HG03460 (cell line): ENCODE data around the gene RABL6.

ENCODE experiments used
- ATAC-seq: cut with Tn5 transposase; IDR thresholded peaks from one replicate; pipeline ENCODE4 v1.9.1; 2021; ENCODE audit not compliant: unreplicated experiment

The RABL6 gene

DNA sequence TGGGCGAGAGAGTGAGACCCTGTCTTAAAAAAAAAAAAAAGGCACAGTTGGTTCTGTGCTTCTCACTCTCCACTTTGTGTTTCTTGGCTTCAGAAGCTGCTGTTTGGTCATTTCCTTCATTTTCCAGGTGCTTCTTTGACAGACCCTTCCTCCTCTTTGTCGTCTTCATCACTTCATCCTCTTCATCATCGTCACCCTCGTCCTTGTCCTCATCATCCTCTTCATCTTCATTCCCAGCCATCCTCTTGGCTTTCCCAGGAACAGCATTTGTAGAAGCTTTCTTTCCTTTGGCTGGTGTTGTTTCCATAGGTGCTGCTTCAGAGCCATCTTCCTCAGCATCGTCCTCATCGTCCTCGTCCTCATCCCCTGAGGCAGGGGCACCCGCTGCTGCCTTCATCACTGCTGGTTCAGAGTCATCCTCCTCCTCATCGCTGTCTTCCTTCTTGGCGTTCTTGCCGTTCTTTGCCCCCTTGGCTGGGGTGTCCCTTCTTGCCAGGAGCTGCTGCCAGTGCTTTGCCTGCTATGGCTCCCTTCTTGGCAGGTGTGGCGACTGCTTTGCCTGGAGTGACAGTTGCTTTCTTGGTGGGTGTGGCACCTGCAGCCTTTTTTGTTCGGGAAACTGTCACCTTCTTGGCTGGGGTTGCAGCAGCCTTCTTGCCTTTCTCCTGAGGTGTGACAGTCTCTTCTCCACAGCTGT is 7.1 kb downstream of the RABL6 start:
- ATAC-seq = no peak

DNA sequence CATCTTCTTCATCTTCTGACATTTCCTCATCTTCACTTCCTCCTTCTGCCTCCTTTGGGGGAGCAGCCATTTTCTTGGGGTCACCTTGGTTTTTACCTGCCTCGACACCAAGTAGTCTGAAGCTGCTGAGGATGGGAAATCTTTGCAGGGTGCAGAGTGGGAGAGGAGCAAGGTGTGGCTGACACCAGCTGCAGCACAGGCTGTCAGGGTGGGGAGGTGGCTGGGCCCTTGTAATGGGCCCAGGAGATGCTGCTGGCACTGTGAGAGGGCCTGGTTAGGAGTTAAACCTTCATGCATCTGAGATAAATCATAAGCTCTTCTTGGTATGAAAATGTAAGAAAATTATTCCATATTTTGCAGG is 7.7 kb downstream of the RABL6 start:
- no peak for ATAC-seq

DNA sequence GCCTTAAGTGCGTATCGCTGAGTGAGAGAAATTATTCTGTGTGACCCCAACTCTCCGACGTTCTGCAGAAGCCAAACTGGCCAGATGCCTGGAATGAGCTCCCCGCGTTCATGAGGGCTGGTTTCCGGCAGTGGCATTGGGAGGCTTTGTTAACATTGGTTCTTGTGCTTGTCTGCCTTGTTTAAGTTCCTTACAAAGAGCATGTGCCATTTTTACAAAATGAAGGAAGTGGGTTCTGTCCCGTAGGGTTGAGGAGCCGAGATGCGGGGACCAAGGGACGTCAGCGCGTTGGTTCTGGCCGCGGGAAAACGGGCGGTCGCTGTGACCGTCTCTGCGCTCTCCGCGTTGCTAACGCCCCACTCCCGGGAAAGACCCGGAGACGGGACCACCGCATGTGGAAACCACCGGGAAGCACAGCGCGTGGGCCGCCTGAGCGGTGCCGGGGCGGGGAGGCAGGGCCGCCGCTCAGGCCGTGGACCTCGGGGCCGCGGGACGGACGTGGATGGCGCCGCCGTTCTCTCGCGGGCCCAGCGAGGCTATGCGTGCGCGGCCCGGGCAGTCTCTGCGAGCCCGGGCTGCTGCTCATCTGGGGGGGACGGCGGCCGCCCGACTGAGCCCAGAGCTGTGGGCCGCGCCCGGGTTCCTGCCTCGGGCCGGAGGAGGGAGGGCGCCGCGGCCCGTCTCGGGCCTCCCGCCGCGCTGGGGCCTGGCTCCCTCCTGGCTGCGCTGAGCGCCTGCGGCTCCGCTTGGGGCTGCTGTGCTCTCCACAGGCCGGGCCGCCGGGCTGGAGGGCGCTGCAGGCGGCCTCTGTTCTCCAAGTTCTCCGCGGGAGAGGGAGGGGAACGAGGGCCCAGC is 13.4 kb downstream of the RABL6 start:
- no peak for ATAC-seq

DNA sequence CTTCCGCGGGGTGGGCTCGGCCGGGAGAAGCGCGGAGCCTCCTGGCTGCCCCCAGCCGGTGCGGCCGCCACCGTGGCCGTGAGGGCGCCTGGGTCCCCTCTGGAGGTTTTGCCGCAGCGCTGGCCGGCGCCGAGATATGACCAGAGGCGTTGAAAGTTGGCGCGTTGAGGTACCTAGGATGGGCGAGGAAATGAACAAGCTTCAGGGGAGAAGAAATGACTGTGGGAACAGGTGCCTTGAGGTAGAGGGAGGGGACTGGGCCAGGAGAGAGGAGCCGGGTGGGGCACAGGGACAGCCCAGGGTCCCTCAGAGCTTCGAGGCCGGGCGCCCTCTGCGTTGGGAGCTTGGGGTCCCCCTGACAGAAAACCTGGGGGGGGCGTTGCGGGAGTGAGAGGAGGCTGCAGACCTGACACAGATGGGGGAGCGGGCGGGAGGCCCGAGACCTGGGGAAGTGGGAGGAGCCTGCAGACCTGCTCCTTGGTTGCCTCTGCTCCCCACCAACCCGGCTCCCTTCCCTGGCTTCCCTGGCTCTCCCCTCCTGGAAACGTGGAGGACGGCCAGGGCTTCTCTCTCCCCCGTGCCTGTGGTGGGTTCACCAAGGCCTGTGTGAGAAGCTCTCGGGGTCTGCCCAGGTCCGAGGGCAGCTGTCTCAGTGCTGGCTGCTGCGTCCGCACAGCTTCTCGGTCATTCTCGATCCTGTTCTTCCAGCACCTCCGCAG is 14.2 kb downstream of the RABL6 start:
- ATAC-seq = no peak

DNA sequence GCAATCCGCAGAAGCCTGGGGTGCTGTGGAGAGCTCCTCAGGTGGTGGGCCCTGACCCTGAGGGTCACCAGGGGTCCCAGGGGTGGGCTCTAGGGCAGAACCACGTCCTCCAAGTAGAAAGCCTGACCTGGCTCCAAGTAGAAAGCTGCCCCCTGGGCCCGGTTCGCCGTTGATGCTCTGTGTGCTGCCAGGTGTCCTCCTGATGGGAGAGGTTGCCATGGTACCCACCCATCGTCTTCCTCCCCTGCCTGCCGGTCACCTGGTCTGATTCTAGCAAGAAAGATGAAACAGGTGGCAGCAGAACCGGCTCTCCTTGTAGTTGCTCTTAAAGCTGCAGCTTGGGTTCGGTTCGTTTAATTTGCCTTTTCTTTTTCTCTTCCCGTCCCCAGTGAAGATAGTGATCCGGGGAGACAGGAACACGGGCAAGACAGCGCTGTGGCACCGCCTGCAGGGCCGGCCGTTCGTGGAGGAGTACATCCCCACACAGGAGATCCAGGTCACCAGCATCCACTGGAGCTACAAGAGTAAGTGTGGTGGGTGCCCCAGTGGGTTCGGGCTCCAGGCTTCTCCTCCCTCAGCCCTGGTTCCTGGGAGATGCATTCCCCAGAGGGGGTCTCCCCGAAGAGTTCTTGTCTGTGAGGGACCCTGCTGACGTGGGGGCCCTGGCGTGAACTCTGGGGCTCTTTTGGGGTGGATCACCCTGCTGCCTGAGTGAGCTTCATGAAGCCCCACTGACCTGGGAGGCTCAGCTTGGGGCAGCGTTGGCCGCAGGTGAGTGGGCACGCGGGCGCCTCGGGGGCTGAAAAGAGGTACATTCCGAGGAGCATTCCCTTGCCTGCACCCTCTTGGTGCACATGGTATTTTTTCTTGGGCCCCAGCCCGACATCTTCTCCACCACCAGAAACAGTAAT is 15.6 kb downstream of the RABL6 start:
- ATAC-seq = no peak

DNA sequence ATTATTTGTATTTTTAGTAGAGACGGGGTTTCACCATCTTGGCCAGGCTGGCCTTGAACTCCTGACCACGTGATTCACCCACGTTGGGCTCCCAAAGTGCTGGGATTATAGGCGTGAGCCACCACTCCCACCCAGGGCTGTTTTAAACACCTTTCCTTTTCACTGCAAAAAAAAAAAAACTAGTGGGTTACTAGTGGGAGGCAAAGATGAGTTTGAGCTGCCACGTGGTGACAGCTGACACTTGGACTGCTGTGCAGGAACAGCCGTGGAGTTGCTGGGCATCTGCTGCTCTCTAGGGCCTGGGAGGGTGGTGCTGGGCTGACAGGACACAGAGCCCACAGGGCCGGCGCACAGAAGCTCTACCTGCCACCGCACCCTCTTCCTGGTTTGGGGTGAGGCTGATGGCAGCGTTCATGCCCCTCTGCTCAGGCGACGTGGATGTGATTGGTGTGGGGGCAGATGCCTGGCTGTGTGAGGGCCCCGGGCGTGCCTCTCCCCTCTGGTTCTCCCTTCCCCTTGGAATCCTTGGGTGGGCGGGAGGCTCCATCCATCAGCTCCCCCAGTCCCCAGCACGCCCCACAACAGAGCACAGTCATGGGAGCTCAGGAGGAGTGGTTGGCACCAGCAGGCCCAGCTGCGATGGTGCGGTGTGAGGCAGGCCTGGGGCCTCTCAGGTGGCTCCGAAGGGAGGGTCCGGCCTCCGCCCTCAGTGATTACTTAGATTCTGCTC is 16.9 kb downstream of the RABL6 start:
- no peak for ATAC-seq

DNA sequence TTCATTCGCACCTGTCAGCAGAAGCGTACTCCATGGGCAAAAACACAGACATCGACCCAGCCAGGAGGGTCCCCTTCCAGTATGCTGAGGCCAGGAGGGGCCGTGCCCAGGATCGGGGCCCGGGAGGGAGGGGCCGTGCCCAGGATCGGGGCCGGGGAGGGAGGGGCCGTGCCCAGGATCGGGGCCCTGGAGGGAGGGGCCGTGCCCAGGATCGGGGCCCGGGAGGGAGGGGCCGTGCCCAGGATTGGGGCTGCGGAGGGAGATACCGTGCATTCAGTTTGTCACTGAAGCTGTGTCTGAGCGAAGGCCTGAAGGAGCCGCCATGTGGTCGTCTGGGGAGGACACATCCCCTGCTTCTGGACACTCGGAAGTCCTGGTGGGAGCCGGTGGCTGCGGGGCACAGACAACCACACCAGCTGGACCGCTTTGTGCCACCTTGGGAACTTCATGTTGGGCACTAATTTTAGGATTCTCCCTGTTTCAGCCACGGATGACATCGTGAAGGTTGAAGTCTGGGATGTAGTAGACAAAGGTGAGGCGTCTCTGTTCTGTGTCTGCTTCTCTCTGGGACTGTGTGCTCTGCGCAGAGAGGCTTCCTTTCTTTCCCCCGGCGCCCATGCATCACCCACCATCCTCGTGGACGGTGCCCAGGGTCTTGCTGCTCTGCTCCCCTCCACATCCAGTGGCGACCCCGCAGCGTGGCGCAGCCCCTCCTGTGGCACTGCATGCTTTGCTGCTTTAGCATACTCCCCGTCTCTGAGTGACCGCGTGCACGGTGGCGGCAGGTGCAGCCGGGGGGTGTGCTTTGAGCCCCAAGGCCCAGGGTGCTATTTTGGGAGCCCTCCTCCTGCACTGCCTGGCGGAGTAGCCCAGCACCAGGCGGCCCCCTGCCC is 17.8 kb downstream of the RABL6 start:
- ATAC-seq = no peak

DNA sequence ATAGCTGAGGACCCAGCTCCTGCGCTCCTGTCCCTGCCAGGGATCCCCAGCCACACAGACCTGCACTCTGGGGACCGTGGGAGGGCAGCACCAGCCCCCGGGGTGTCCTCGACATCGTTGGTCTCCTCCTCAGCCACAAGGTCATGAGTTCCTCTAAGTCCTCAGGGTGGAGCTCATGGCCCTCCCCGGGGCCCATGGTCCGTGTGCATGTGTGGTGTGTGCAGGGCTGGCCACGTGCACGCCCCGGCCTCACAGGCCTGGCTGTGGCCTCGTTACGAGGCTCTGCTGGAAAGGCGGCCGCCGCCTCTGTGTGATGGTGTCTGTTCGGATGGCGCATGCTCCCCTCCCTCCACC is 18.4 kb downstream of the RABL6 start:
- ATAC-seq = no peak

DNA sequence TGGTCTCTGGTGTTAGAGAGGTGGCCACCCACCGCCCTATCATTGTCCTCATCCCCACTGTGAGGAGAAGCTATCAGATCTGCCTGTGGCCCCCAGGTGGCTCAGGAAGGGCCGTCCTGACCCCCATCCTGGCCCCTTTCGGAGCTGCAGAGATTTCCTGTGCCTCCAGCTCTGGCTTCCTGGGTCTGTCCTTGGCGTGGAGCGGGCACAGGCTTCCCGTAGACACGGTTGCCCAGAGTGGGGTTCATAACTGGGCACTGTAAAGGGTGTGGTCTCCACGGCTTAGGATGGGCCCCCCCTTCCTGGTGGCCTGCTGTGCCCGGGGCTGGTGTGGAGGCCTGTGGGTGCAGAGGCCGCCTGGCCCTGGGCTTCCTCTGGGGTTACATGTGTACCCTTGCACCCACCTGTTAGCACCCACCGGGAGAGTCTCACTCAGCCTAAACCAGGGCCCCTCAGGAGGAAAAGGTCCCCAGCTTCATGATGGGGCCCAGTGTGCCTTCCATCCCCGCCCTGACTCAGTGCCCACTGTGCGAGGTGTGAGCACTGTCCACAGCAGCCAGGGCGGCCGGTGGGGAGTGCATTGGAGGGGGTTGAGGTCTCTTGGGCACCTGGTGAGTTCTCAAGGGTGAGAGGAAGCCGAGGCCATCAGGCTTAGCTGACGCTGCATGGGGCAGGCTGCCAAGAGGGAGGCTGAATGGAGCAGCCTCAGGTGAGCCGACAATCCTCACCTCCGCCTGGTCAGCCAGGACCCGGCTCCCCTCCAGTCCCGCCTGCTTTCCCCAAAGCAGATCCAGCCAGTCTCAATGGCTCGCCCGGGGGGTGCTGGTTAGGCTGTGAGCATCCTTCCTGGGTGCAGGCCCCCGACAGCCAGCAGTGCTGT is 19.2 kb downstream of the RABL6 start:
- ATAC-seq = no peak

DNA sequence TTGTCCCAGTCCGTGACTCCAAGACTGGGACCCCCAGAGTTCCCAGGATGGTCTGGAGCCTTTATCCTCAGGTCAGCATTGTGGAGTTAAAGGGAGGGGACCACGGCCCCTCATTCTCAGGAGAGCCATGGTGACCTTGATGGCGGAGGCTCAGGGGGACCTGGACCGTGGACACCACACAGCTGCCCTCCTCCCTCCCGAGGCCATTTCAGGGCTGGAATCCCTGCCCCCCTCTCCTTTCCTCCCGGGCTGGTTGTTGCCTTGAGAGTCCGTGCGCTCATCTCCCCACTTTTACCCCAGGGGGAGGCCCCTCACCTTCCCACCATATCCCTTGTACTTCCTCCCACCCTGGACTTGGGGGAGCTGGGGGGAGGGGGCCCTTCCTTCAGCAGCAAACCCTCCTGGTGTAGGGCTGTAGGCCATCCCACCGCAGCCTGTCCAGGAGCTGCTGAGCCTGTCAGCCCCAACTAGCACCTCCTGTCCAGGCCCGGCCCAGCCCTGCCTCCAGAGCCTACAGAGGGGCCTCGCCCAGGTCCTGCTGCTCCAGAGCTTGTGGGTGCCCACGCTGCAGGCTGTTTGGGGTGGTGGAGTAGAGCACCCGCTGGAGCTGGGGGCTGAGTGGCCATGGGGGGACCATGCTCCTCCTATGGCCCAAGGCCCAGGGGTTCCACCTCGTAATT is 20.2 kb downstream of the RABL6 start:
- ATAC-seq = no peak

DNA sequence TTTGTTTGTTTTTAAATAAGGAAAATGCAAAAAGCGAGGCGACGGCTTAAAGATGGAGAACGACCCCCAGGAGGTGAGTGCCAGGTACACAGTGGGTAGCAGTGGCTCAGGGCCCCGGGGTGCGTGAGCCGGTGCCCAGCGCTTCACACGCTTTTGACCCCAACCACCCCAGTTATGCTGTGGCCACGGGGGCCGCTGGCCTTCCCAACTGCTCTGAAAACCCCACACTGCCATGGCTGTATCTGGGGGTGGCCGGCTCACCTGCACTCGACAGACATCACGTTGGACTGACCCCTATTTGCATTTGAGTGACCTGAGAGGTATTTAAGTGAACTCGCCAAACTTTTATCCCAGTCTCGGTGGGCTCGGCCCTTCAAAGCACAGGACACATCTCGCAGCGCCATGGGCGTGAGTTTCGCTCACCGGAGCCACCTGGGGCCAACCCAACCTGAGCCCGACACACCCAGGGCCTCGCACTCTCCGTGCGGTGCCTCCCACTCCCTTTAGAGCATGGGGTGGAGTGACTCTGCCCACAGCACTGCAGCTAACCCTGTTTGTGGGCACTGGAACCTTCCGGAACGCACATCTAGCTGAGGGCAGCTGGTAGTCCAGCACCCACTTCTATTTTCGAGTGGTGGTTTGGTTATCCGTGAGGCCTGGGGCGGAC is 20.9 kb downstream of the RABL6 start:
- ATAC-seq = no peak

DNA sequence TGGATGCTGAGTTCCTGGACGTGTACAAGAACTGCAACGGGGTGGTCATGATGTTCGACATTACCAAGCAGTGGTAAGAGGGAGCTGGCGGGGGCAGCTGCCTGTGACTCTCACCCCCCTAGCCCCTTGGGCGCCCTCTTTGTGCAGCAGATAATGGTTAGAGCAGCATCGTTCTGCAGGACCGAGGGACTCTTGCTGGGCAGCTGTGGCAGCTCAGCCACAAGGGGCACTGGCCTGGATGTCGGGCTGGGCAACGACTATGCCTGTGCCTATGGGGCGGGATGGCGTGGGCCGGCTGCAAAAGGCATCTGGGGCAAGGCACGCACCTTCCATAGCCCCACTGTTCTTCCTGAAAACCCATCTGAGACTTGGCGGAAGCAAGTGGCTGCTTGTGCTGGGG is 21.7 kb downstream of the RABL6 start:
- no peak for ATAC-seq

DNA sequence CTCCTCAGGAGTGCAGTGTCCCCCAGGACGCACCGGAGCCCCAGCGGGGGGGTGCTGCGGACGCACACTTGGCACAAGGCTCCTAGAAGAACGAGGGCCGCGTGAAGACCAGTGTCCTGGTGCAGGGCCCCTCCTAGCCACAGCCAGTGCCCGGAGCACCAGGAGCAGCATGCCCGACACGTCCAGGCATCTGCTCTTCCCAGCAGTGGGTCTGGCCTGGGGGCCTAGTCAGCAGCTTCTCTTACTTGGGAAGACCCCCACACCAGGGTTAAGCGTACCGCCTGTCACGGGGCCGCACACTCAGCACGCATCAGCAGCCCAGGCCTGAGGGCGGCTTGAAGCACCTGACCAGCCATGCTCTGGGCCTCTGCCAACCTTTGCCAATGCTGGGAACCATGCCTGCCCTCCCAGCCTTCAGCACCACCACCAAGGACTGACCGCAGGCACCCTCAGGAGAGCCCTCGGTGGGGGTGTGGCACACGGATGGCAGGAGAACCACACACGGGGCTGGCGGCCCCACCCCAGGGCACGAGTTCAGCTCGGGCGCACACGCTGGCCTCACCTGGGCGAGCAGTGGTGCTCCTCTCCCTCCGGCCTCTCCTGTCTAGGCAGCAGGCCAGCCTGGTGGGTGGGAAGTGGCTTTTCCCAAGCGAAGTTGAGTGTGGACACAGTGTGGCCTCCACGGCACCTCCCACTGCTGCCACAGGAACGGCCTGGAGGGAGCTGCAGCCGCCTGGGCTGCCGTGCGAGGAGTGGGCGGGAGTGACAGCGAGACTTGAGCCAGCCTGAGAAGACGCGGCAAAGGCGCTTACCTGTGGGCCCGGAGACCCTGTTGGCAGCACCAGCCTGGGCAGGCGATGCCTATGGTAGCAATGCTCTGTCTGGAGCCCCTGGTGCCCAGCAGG is 22.5 kb downstream of the RABL6 start:
- no peak for ATAC-seq

DNA sequence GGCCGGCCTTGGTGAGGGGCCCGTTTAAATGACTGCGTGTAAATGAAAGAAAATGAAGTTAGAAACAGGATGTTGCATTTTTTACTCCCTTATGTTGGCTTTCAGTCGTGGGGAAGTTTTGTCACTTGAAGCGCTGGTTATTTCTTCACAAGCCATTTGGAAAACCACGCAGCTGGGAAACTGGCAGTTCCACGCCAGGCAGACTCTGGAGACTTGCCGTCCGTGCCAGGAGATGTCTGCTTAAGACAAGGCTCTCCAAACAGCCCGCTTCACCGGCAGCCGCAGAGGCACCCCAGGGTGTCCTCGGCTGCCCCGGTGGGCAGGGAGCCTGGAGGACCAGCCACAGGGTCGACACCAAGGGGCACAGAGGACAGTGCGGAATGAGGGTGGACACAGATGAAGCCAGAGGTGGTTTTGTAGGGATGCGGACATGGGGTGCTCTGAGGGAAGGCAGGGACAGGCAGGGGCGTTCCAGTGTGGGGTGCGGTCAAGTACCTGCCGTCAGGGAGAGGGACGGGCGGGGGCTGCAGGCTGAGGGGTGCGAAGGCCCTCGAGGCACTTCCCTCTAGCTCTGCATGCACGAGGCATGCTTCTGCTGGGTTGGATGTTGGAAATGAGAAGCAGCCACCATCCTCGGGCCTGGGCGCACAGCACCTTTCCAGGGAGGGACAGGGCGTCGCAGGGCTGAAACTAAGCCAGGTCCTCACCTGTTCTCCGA is 23.4 kb downstream of the RABL6 start:
- no peak for ATAC-seq

DNA sequence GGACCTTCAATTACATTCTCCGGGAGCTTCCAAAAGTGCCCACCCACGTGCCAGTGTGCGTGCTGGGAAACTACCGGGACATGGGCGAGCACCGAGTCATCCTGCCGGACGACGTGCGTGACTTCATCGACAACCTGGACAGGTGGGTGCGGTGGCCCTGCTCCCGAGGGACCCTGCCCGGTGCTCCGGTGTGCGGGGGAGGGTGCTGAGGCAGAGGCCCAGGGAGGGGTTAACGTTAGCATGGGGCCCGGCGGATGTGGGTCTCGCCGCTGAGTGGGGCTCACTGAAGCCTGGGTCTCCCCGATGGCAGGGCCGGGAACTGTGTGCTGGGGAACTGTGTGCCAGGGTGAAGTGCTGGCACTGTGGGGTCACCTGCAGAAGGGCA is 24.0 kb downstream of the RABL6 start:
- no peak for ATAC-seq

DNA sequence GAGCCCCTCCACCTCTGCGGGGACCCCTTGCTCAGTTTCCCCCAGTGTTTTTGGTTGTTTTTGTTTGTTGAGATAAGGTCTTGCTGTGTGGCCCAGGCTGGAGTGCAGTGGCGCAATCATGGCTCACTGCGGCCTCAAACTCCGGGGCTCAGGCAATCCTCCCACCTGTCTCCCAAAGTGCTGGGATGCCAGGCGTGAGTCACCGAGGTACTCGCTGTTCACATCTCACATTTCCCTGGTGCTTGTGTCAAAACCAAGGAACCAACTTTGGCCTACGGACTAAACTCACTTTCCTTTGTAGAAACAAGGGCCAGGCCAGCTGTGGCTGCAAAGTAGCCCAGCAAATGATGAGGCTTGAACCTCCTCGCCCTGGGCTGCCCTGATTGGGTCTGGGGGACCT is 24.8 kb downstream of the RABL6 start:
- no peak for ATAC-seq
